Calu3 (cell line): ENCODE results near the gene MAGI3. TPM values are rescaled to one million over a fixed set of nuclear protein-coding genes. Genes with fewer than 3 reads are reported as not detected.
"Not testable (repeated sequence)": the region's sequence is repeated elsewhere in the genome, so short reads cannot be mapped to it uniquely, and the experiment has no call there.

Source experiments
- BruUV-seq: library from RNA; stranded (reverse); fragments of 400-500 nt; replicated peaks from 2 replicates; lab custom pipeline; 2021; lab: Mats Ljungman, UMichigan
- CTCF ChIA-PET: fragments of 300-600 bp; sonication (Branson Sonifier 250); formaldehyde crosslinking; loops from one replicate; lab custom pipeline; 2022; ENCODE audit warnings: antibody characterized with exemption; lab: Charles Lee
- DNase-seq: peaks from one replicate; pipeline ENCODE4 v3.0.0; 2022
- H3K27ac Mint-ChIP-seq: one replicate; pipeline ENCODE4 v1.8.0; 2022; ENCODE audit warnings: mixed read lengths; ENCODE audit not compliant: unreplicated experiment
- H3K27me3 Mint-ChIP-seq: one replicate; pipeline ENCODE4 v1.8.0; 2022; ENCODE audit warnings: mixed read lengths; ENCODE audit not compliant: unreplicated experiment
- H3K36me3 Mint-ChIP-seq: one replicate; pipeline ENCODE4 v1.8.0; 2022; ENCODE audit warnings: mild to moderate bottlenecking, moderate library complexity, mixed read lengths; ENCODE audit not compliant: insufficient read depth, unreplicated experiment
- H3K4me1 Mint-ChIP-seq: one replicate; pipeline ENCODE4 v1.8.0; 2022; ENCODE audit warnings: mild to moderate bottlenecking, low read depth, mixed read lengths; ENCODE audit not compliant: unreplicated experiment
- H3K4me3 Mint-ChIP-seq: one replicate; pipeline ENCODE4 v1.8.0; 2022; ENCODE audit warnings: mild to moderate bottlenecking, low read depth, moderate library complexity, mixed read lengths; ENCODE audit not compliant: unreplicated experiment
- H3K9me3 Mint-ChIP-seq: one replicate; pipeline ENCODE4 v1.8.0; 2022; ENCODE audit warnings: low read depth, mixed read lengths; ENCODE audit not compliant: unreplicated experiment
- CTCF ChIP-seq: fragments of 200-600 bp; IDR thresholded peaks from one replicate; pipeline ENCODE4 v1.8.0; 2022; ENCODE audit warnings: antibody characterized with exemption; ENCODE audit not compliant: unreplicated experiment
- intact Hi-C: fragments of 100-400 bp; cut with micrococcal nuclease; formaldehyde crosslinking; loops from one replicate; pipeline ENCODE4 v1.10.0; 2022; ENCODE audit not compliant: unreplicated experiment
- total RNA-seq: library from RNA; stranded (reverse); gene quantifications from 2 replicates; pipeline ENCODE4 v1.2.3, GENCODE V29; 2022

Gene MAGI3
- total RNA-seq, 1 experiment from 2014 or later, result 14.2 TPM

GRCh38 chr1:113493533-113493932 lies 103.2 kb downstream of the MAGI3 start:
- BruUV-seq, result no TSS peak
- H3K9me3 Mint-ChIP-seq, result peaks cover 10% of the 10 kb centered on the region
- intact Hi-C loops, result no loop called here
- no peak overlapping the region for H3K4me3 Mint-ChIP-seq
- no peaks in the 10 kb centered on the region for H3K36me3 Mint-ChIP-seq
- H3K4me1 Mint-ChIP-seq, result no peaks in the 10 kb centered on the region
- no peak for DNase-seq
- no peaks in the 10 kb centered on the region for H3K27me3 Mint-ChIP-seq
- TF ChIP-seq CTCF, result no peak
- no peak overlapping the region for H3K27ac Mint-ChIP-seq
- CTCF ChIA-PET, result no interaction called here

- no peak for TF ChIP-seq CTCF
- no peak overlapping the region for H3K27ac Mint-ChIP-seq
- H3K36me3 Mint-ChIP-seq, result no peaks in the 10 kb centered on the region
- no peak overlapping the region for H3K4me3 Mint-ChIP-seq
- H3K9me3 Mint-ChIP-seq, result no peaks in the 10 kb centered on the region
- H3K27me3 Mint-ChIP-seq, result no peaks in the 10 kb centered on the region
- CTCF ChIA-PET, result no interaction called here
- BruUV-seq, result no TSS peak
- H3K4me1 Mint-ChIP-seq, result peaks cover 33% of the 10 kb centered on the region
- no peak for DNase-seq
- intact Hi-C loops, result no loop called here
These were observed 115.0 kb downstream of the MAGI3 start for GRCh38 chr1:113505357-113505756.

- DNase-seq, result no peak
These were observed 117.4 kb downstream of the MAGI3 start for GRCh38 chr1:113507552-113508214.

GRCh38 chr1:113508364-113509164 lies 118.2 kb downstream of the MAGI3 start:
- peaks cover 5% of the 10 kb centered on the region for H3K9me3 Mint-ChIP-seq
- CTCF ChIA-PET, result interaction anchor here (0.7 kb wide), 1 partner anchor 163 kb away, joined by 3 read pairs; no protein-coding TSS in a partner anchor
- H3K36me3 Mint-ChIP-seq, result no peaks in the 10 kb centered on the region
- no peak overlapping the region for H3K27ac Mint-ChIP-seq
- peaks cover 33% of the 10 kb centered on the region for H3K4me1 Mint-ChIP-seq
- no peak for TF ChIP-seq CTCF
- DNase-seq, result no peak
- intact Hi-C loops, result no loop called here
- no TSS peak for BruUV-seq
- no peak overlapping the region for H3K4me3 Mint-ChIP-seq
- H3K27me3 Mint-ChIP-seq, result no peaks in the 10 kb centered on the region

More at GRCh38 chr1:113507552-113508214, 117.4 kb downstream of the MAGI3 start:
- CTCF ChIA-PET, result interaction anchor here (0.5 kb wide), 1 partner anchor 660 kb away, joined by 5 read pairs; no protein-coding TSS in a partner anchor
- no peak overlapping the region for H3K4me3 Mint-ChIP-seq
- peaks cover 5% of the 10 kb centered on the region for H3K9me3 Mint-ChIP-seq
- no peak overlapping the region for H3K27ac Mint-ChIP-seq
- no peaks in the 10 kb centered on the region for H3K36me3 Mint-ChIP-seq
- no peak for TF ChIP-seq CTCF
- peaks cover 33% of the 10 kb centered on the region for H3K4me1 Mint-ChIP-seq
- intact Hi-C loops, result no loop called here
- BruUV-seq, result no TSS peak
- no peaks in the 10 kb centered on the region for H3K27me3 Mint-ChIP-seq

- CTCF ChIA-PET, H3K27ac Mint-ChIP-seq, H3K27me3 Mint-ChIP-seq, H3K9me3 Mint-ChIP-seq, DNase-seq, H3K4me3 Mint-ChIP-seq, BruUV-seq, H3K36me3 Mint-ChIP-seq: not testable (repeated sequence)
- peaks cover 33% of the 10 kb centered on the region for H3K4me1 Mint-ChIP-seq
- intact Hi-C loops, result loop anchor here (10.0 kb wide), 1 partner anchor 65 kb away; no protein-coding TSS in a partner anchor
These were observed 119.5 kb downstream of the MAGI3 start for GRCh38 chr1:113509766-113510165.
